Mammary epithelial cell (primary cell): ENCODE measurements around the gene AGTPBP1.
"Not testable (repeated sequence)": the region's sequence is repeated elsewhere in the genome, so short reads cannot be mapped to it uniquely, and the experiment has no call there.

Experiments
- EZH2 ChIP-seq: IDR thresholded peaks from 2 replicates; pipeline ENCODE4 v1.6.1; 2012; ENCODE audit warnings: low read length, inconsistent platforms, borderline replicate concordance
- TF ChIP-seq, protein P1 (sequence below), 2 donors: IDR thresholded peaks in 1 of 2; conservative IDR thresholded peaks in 1 of 2; 2 replicates each; pipeline ENCODE4 v1.5.1; 2011 to 2012; ENCODE audit warnings: inconsistent platforms in 2 of 2, low read length in 2 of 2, mild to moderate bottlenecking in 2 of 2, control low read depth in 1 of 2, low read depth in 1 of 2; ENCODE audit not compliant: insufficient read depth in 1 of 2; ENCODE audit errors: extremely low read depth in 1 of 2

DNA sequence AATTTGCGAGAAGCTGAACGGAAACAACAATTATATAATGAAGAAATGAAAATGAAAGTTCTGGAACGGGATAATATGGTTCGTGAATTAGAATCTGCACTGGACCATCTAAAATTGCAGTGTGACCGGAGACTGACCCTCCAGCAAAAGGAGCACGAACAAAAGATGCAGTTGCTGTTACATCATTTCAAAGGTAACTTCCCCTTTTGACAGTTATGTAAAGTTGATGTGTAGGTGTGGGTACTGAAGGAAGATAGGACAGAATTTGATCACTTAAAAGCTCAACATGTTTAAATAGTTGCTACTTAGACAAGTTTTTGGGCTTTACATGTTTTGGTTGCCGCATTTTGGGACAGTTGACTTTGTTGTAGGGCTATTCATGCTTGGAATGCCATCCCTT, 32.1 kb upstream of the AGTPBP1 start:
- TF ChIP-seq, protein P1, sequence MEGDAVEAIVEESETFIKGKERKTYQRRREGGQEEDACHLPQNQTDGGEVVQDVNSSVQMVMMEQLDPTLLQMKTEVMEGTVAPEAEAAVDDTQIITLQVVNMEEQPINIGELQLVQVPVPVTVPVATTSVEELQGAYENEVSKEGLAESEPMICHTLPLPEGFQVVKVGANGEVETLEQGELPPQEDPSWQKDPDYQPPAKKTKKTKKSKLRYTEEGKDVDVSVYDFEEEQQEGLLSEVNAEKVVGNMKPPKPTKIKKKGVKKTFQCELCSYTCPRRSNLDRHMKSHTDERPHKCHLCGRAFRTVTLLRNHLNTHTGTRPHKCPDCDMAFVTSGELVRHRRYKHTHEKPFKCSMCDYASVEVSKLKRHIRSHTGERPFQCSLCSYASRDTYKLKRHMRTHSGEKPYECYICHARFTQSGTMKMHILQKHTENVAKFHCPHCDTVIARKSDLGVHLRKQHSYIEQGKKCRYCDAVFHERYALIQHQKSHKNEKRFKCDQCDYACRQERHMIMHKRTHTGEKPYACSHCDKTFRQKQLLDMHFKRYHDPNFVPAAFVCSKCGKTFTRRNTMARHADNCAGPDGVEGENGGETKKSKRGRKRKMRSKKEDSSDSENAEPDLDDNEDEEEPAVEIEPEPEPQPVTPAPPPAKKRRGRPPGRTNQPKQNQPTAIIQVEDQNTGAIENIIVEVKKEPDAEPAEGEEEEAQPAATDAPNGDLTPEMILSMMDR (conservative IDR thresholded peaks at IDR 0.05 in 1 of 2, IDR thresholded peaks at IDR 0.05 in 1 of 2; ENCODE audit: extremely low read depth in 1 of 2, insufficient read depth in 1 of 2, low read depth in 1 of 2, low read length in 2 of 2): not testable (repeated sequence)
- not testable (repeated sequence) for TF ChIP-seq EZH2
